ENCODE data around the gene LUZP1. TPM values are rescaled to one million over a fixed set of nuclear protein-coding genes. Genes with fewer than 3 reads are reported as not detected.

The LUZP1 gene
- total RNA-seq, 1 experiment from 2014 or later, result 22.4 TPM

GRCh38 chr1:23101887-23102286 lies 66.8 kb downstream of the LUZP1 start:
- Histone ChIP-seq H3K4me2 (ENCODE audit: low read length) (peak overlapping the region; percentile 63), H3K27ac (ENCODE audit: low read depth, low read length) (no peak overlapping the region), H3K36me3 (ENCODE audit: control insufficient read depth in 1 of 2, insufficient read depth in 2 of 2, low read length in 2 of 2) (no peaks in the 10 kb centered on the region; a peak in 1 of 4 replicates), H3K4me3 (replicated peaks in 1 of 2; ENCODE audit: low read depth in 1 of 2, low read length in 2 of 2) (peak overlapping the region in 1 of 2 experiments; percentile 9; a peak in 1 of 4 replicates), H2AFZ (ENCODE audit: low read depth, low read length, poor library complexity, severe bottlenecking) (no peak overlapping the region), H3K79me2 (ENCODE audit: insufficient read depth, low read length) (peaks cover 13% of the 10 kb centered on the region; the same call in 1 of the 2 replicates), H3K9me2 (ENCODE audit: insufficient read depth) (no peaks in the 10 kb centered on the region), H3K4me1 (ENCODE audit: control insufficient read depth in 1 of 2, insufficient read depth in 2 of 2, low read length in 2 of 2) (peaks cover 32 to 52% of the 10 kb centered on the region in 2 experiments), H3K9me3 (ENCODE audit: control insufficient read depth in 1 of 2, insufficient read depth in 1 of 2, low read depth in 1 of 2, low read length in 2 of 2) (no peaks in the 10 kb centered on the region), H3K9ac (ENCODE audit: low read length) (0 out of 2 replicates have a peak overlapping the region, but pooled peaks have one; percentile 6), H3K27me3 (ENCODE audit: insufficient read depth, low read length) (no peaks in the 10 kb centered on the region), H4K20me1 (ENCODE audit: insufficient read depth) (no peaks in the 10 kb centered on the region)
- ChIA-PET CTCF (interaction anchor here (0.6 to 3.6 kb wide), 6 partner anchors 76 to 124 kb away, joined by 3 to 158 read pairs (median 18); partner anchors contain the start of gene HTR1D), RAD21 (ENCODE audit: low non-redundant PET in 1 of 2, low total read pairs in 2 of 2, uncharacterized antibody in 2 of 2, unreplicated experiment in 2 of 2) (interaction anchor here in 1 of 2 experiments (1.7 kb wide), 1 partner anchor 83 kb away, joined by 4 read pairs; no protein-coding TSS in a partner anchor), POLR2A (no interaction called here)
- DNase-seq (ENCODE audit: low read depth, low spot score) (no peak), ATAC-seq (no peak)
- BruUV-seq (replicated peaks), result no TSS peak
- TF ChIP-seq ELF1 (IDR thresholded peaks at IDR 0.05; ENCODE audit: borderline replicate concordance, low read depth), result no peak
- no peak; the same call in 1 of the 2 replicates for TF ChIP-seq MAX (IDR thresholded peaks at IDR 0.05)
- TF ChIP-seq REST (IDR thresholded peaks at IDR 0.05; ENCODE audit: low read depth), result no peak
- no peak for TF ChIP-seq SIN3A (IDR thresholded peaks at IDR 0.05; ENCODE audit: low read depth)
- intact Hi-C loops (cut with micrococcal nuclease), result loop anchor here (5.0 to 10.0 kb wide), 2 partner anchors 65 to 173 kb away; partner anchors contain the start of gene LUZP1
